ENCODE results near the gene TAS2R30. TPM values are rescaled to one million over a fixed set of nuclear protein-coding genes. Genes with fewer than 3 reads are reported as not detected.

TAS2R30 gene
- total RNA-seq, 4 donors from 2014 or later, result 0.50 to 5.7 (median 2.4) TPM

DNA sequence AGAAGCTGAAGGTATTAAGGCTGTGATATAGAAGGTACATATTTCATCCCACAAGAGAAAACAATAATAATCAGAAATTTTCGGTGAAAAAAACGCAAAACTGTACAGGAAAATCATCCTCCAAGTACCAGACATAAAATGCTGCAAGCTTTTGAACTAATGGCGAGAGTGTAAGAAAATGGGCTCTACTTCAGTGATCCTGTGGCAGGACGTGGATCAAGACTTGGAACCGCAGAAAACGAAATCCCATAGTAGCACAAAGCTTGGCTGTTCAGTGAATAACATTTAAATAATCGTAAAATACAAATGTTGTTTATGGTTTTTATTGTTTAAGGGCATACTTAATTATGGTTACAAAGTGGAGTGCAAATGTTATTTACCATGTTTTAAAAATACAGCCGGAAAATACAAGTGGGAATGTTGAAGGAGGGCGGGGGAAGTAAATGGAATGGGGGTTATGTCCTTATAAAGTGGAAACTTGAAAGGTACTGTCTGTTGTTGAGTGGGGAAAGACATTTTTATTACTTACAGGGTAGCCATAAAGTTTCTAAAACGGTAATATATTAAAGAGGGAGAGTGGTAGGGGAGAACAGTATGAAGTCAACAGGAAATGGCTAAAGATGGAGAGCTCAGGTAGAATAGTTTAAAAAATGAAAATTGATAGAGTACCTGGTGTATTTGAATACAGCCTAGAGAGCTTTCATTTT lies 37.7 kb upstream of the TAS2R30 start:
- no peaks in the 10 kb centered on the region for H3K9me3 ChIP-seq
- 3% methylated on average over 10 of the region's 10 CpGs for WGBS, 2 donors
- H3K4me1 ChIP-seq, result peaks cover 6 to 42% (median 6%) of the 10 kb centered on the region in 3 donors
- peaks cover 0 to 4% (median 0%) of the 10 kb centered on the region in 3 donors for H3K36me3 ChIP-seq
- H3K27ac ChIP-seq, result peak overlapping the region; percentile 94 to 99 (median 96)
- no peak for TF ChIP-seq POLR2A (IDR thresholded peaks at IDR 0.05)
- TF ChIP-seq, protein P1, sequence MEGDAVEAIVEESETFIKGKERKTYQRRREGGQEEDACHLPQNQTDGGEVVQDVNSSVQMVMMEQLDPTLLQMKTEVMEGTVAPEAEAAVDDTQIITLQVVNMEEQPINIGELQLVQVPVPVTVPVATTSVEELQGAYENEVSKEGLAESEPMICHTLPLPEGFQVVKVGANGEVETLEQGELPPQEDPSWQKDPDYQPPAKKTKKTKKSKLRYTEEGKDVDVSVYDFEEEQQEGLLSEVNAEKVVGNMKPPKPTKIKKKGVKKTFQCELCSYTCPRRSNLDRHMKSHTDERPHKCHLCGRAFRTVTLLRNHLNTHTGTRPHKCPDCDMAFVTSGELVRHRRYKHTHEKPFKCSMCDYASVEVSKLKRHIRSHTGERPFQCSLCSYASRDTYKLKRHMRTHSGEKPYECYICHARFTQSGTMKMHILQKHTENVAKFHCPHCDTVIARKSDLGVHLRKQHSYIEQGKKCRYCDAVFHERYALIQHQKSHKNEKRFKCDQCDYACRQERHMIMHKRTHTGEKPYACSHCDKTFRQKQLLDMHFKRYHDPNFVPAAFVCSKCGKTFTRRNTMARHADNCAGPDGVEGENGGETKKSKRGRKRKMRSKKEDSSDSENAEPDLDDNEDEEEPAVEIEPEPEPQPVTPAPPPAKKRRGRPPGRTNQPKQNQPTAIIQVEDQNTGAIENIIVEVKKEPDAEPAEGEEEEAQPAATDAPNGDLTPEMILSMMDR (IDR thresholded peaks at IDR 0.05), result no peak
- peak overlapping the region; percentile 71 to 96 (median 87) for H3K4me3 ChIP-seq
- no peak for DNase-seq
- intact Hi-C loops (cut with DNase I), result no loop called here
- H3K27me3 ChIP-seq, result no peaks in the 10 kb centered on the region

DNA sequence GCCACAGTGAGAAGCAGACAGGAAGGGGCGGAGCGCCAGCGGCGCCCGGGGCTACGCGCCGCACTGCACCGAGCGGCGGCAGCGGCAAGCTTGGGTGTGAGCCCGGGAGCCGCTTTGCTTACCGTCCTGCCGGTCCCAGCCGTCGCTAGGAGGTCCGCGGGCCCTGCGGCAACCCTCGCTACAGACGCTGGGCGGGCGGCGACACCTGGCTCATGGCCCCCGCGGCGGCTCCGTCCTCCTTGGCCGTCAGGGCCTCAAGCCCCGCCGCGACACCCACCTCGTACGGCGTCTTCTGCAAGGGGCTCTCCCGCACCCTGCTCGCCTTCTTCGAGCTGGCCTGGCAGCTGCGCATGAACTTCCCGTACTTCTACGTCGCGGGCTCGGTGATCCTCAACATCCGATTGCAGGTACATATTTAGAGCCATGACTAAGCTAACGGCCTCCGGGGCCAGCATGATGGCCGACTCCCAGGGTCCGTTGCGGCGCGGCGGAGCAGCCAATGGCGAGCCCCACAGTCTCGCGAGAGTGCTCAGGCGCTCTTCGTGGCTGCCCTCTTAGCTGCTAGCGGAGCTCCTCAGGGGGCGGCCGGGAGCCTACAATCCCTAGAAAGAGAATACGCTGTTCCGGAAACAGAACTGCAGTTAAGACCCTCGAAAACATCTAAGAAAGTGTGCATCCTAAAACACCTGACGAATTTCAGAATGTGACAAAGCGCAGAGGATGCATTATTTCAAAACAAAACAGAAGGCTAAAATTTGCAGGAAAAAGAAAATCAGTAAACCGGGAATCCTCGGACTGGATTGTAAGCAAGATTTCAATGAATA lies 36.9 kb upstream of the TAS2R30 start, which contains the start of gene SMIM10L1:
TSS of gene SMIM10L1 (plus strand) at position 50 of the 824 bp plus-strand sequence. CDS start at position 213, 163 bp downstream.
- Histone ChIP-seq H3K36me3 (peaks cover 0 to 4% (median 0%) of the 10 kb centered on the region in 3 donors), H3K4me3 (peak within 1 kb of the TSS; percentile 71 to 96 (median 87)), H3K27ac (peak within 1 kb of the TSS; percentile 94 to 99 (median 96)), H3K9me3 (no peaks in the 10 kb centered on the region), H3K27me3 (no peaks in the 10 kb centered on the region), H3K4me1 (peaks cover 6 to 42% (median 6%) of the 10 kb centered on the region in 3 donors)
- TF ChIP-seq, protein P1 (IDR thresholded peaks at IDR 0.05), result peak in 1 of 6 experiments; percentile 3
- TF ChIP-seq POLR2A (IDR thresholded peaks at IDR 0.05), result peak in 2 of 4 donors; percentile 42 to 68
- peak; percentile 71 for DNase-seq
- 0% methylated on average over 22 to 24 of the region's 70 CpGs for WGBS, 2 donors
- intact Hi-C loops (cut with DNase I), result no loop called here

DNA sequence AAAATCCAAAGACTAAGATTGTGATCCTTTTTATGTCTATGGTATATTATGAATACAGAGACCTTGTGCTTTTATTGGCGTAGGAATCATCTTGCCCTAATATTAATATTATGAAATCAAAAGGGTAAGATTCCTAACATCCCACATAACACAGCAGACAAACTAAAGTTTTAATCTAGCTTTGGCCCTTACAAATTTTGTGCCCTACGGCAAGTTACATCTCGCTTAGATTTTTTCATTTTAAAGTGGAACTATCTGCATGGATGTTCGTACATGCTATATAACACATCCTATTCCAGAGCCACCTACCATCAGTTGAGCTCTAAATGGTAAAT lies 36.3 kb upstream of the TAS2R30 start:
- no peak for TF ChIP-seq POLR2A (IDR thresholded peaks at IDR 0.05)
- TF ChIP-seq, protein P1 (IDR thresholded peaks at IDR 0.05), result no peak
- Histone ChIP-seq H3K27ac (peak overlapping the region; percentile 94 to 99 (median 96)), H3K36me3 (peaks cover 0 to 10% (median 0%) of the 10 kb centered on the region in 3 donors), H3K27me3 (no peaks in the 10 kb centered on the region), H3K9me3 (no peaks in the 10 kb centered on the region), H3K4me3 (peak overlapping the region; percentile 71 to 96 (median 87)), H3K4me1 (peaks cover 6 to 42% (median 6%) of the 10 kb centered on the region in 3 donors)
- no peak for DNase-seq
- 2% methylated on average over 4 of the region's 4 CpGs for WGBS, 2 donors
- intact Hi-C loops (cut with DNase I), result no loop called here

DNA sequence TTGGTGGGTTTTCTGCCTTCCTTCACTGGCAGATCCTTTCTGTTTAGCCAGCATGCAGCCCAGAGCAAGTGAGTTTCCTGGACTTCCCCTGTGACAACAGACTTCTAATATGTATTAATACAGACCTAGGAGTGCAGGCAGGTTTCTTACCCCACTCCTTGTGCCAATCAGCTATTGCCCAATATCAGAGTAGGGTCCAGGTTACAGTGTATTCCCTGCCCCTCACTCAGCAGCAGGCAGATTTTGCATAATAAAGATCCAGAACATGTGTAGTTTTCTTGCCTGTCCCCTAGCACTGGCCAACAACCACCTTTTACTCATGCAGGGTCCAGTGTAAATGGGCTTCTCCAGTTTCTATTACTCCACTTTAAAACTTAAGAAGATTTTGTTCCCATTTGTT lies 31.9 kb upstream of the TAS2R30 start:
- Histone ChIP-seq H3K4me3 (no peak overlapping the region), H3K27me3 (no peaks in the 10 kb centered on the region), H3K36me3 (peaks cover 0 to 29% (median 0%) of the 10 kb centered on the region in 3 donors), H3K27ac (no peak overlapping the region), H3K4me1 (peaks cover 6 to 27% (median 6%) of the 10 kb centered on the region in 3 donors), H3K9me3 (no peaks in the 10 kb centered on the region)
- TF ChIP-seq, protein P1 (IDR thresholded peaks at IDR 0.05), result no peak
- no peak for TF ChIP-seq POLR2A (IDR thresholded peaks at IDR 0.05)
- DNase-seq, result no peak
- intact Hi-C loops (cut with DNase I), result no loop called here

DNA sequence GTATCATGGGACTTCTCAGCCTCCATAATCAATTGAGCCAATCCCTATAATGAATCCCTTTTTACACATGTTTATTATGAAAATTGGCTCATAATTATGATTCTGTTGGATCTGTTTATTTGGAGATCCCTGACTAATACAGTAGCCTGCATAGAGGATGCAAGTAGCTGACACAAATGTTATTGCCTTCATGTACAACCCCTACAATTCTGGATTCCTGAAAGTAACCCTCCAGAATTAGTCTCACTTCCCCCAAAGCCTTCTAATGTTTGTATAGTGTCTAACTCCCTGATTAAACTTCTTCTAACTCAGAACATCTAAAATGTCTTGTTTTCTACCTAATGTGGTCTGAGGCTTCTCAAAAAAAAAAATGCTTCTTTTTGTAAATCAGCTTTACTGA lies 29.9 kb upstream of the TAS2R30 start:
- no peaks in the 10 kb centered on the region for H3K27me3 ChIP-seq
- no peak for DNase-seq
- no peaks in the 10 kb centered on the region for H3K9me3 ChIP-seq
- H3K4me3 ChIP-seq, result no peak overlapping the region
- peaks cover 0 to 11% (median 6%) of the 10 kb centered on the region in 3 donors for H3K4me1 ChIP-seq
- H3K27ac ChIP-seq, result no peak overlapping the region
- intact Hi-C loops (cut with DNase I), result no loop called here
- peaks cover 0 to 39% (median 0%) of the 10 kb centered on the region in 3 donors for H3K36me3 ChIP-seq
- TF ChIP-seq POLR2A (IDR thresholded peaks at IDR 0.05), result no peak
- TF ChIP-seq, protein P1 (IDR thresholded peaks at IDR 0.05), result no peak
